GM23248 (cell line): ENCODE results near the gene ZNF483. TPM values are rescaled to one million over a fixed set of nuclear protein-coding genes. Genes with fewer than 3 reads are reported as not detected.

Experiments
- DNase-seq: peaks from one replicate; pipeline ENCODE4 v3.0.0-alpha.2; 2015
- H2AFZ ChIP-seq: fragments of 200-600 bp; sonication (generic); 2 replicates; pipeline ENCODE4 v1.6.1; 2016; ENCODE audit warnings: antibody characterized with exemption
- H3F3A ChIP-seq: fragments of 200-600 bp; sonication (generic); 2 replicates; pipeline ENCODE4 v1.6.1; 2016; ENCODE audit warnings: mild to moderate bottlenecking, antibody characterized with exemption, mixed run types; ENCODE audit not compliant: insufficient read depth
- H3K27ac ChIP-seq: fragments of 200-600 bp; sonication (generic); 2 replicates; pipeline ENCODE4 v1.5.1; 2016; ENCODE audit warnings: mild to moderate bottlenecking
- H3K27me3 ChIP-seq: fragments of 200-600 bp; sonication (generic); replicated peaks from 2 replicates; pipeline ENCODE4 v1.6.1; 2016; ENCODE audit warnings: mild to moderate bottlenecking; ENCODE audit not compliant: insufficient read depth
- H3K36me3 ChIP-seq: fragments of 200-600 bp; sonication (generic); 2 replicates; pipeline ENCODE4 v1.6.1; 2016; ENCODE audit warnings: low read depth, mild to moderate bottlenecking
- H3K4me1 ChIP-seq: fragments of 200-600 bp; sonication (generic); 2 replicates; pipeline ENCODE4 v1.6.1; 2016; ENCODE audit warnings: mild to moderate bottlenecking; ENCODE audit not compliant: insufficient read depth
- H3K4me2 ChIP-seq: fragments of 200-600 bp; sonication (generic); one replicate; pipeline ENCODE4 v1.6.1; 2016; ENCODE audit warnings: mild to moderate bottlenecking; ENCODE audit not compliant: unreplicated experiment
- H3K4me3 ChIP-seq: fragments of 200-600 bp; sonication (generic); 2 replicates; pipeline ENCODE4 v1.5.1; 2016; ENCODE audit warnings: mild to moderate bottlenecking
- H3K79me2 ChIP-seq: fragments of 200-600 bp; sonication (generic); 2 replicates; pipeline ENCODE4 v1.6.1; 2016; ENCODE audit warnings: mild to moderate bottlenecking; ENCODE audit not compliant: insufficient read depth
- H3K9ac ChIP-seq: fragments of 200-600 bp; sonication (generic); 2 replicates; pipeline ENCODE4 v1.6.1; 2016; ENCODE audit warnings: mild to moderate bottlenecking
- H3K9me2 ChIP-seq: fragments of 200-600 bp; sonication (generic); 2 replicates; pipeline ENCODE4 v1.6.1; 2016; ENCODE audit warnings: mixed run types, mild to moderate bottlenecking, moderate library complexity; ENCODE audit not compliant: insufficient read depth
- H3K9me3 ChIP-seq: fragments of 200-600 bp; sonication (generic); one replicate; pipeline ENCODE4 v1.6.1; 2017; ENCODE audit warnings: low read depth
- H4K20me1 ChIP-seq: fragments of 200-600 bp; sonication (generic); 2 replicates; pipeline ENCODE4 v1.6.0; 2016; ENCODE audit not compliant: insufficient read depth
- EZH2 ChIP-seq: fragments of 200-600 bp; sonication (generic); IDR thresholded peaks from 2 replicates; pipeline ENCODE4 v1.6.1; 2018; ENCODE audit warnings: antibody characterized with exemption, mild to moderate bottlenecking; ENCODE audit not compliant: insufficient read depth, poor library complexity, severe bottlenecking
- EZH2phosphoT487 ChIP-seq: fragments of 200-600 bp; sonication (generic); IDR thresholded peaks from 2 replicates; pipeline ENCODE4 v1.6.1; 2018; ENCODE audit warnings: antibody characterized with exemption, moderate library complexity, mild to moderate bottlenecking, low read depth; ENCODE audit not compliant: insufficient read depth
- WGBS, 2 experiments: methylation state at CpG; one replicate each; pipeline ENCODE4 v1.1.6; 2015 to 2017; ENCODE audit warnings: low lambda C conversion rate in 2 of 2, low coverage in 1 of 2; ENCODE audit errors: missing lambda C conversion rate in 2 of 2; 5-methylcytosine and 5-hydroxymethylcytosine counted together
- in situ Hi-C: fragments of 300-500 bp; cut with MboI; formaldehyde crosslinking; loops from 2 replicates; pipeline ENCODE4 v1.15.0; 2020
- polyA plus RNA-seq: library from polyadenylated mRNA; unstranded; fragments of >200 nt; fragmentation: Nextera tagmentation; extraction: Ambion mirVana; gene quantifications from 2 replicates; pipeline ENCODE4 v1.2.1, GENCODE V29; 2016
- total RNA-seq: library from RNA; depleted of rRNA; stranded (reverse); fragments of >200 nt; shearing (Covaris generic); gene quantifications from 2 replicates; pipeline ENCODE4 v1.2.3, GENCODE V29; 2014; rRNA removed

The ZNF483 gene
- 0.25 and 0.32 TPM in 2 replicates for total RNA-seq
- 0.18 and 0.49 TPM in 2 replicates for polyA plus RNA-seq

DNA sequence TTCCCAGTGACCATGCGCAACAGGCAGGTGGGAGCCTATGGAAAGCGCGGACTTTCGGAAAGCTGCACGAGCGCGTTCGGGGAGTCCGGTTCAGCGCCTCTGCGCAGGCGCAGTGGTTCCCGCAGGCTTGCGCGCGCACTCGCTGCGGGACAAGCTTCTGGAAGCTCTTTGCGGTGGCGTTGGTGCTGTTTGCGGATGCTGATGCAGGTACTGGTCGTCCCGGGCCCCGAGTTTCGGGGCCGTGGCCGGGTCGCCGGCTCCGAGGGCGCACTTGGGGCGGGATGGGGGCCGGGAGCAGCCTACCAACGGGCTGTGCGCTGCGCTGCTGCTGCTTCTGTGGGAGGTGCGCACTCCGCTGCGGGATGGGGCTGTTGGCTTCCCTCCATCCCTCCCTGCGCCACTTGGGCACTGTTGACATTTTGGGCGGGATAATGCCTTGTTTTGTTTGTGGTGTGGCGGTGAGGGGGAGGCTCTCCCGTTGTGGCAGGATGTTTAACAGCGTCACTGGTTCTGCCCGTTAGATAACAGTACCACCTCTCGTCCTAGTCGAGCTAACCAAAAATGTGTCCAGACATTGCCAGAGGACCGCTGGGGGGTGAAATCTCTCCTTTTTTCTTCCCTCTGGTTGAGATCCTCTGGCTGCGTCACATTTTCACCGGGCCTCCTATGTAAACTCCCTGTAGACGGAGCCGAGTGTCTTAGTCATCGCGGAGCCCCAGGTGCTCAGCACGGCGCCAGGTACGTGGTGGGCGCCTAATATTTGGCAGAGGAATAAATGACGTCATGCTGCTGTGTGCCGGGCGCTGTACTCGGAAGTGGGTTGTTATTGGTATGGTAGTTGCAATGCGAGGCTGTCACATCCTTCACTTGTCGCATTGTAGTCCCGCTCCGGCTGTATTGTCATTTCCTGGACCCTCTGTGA is at the start of gene ZNF483:
Gene ZNF483 (plus strand): TSS at position 124 of the 922 bp plus-strand sequence. CDS start 2,217 bp downstream, outside the sequence.
- H3K27ac ChIP-seq = no peak within 1 kb of the TSS
- no peaks in the 10 kb centered on the region for H3K27me3 ChIP-seq

DNA sequence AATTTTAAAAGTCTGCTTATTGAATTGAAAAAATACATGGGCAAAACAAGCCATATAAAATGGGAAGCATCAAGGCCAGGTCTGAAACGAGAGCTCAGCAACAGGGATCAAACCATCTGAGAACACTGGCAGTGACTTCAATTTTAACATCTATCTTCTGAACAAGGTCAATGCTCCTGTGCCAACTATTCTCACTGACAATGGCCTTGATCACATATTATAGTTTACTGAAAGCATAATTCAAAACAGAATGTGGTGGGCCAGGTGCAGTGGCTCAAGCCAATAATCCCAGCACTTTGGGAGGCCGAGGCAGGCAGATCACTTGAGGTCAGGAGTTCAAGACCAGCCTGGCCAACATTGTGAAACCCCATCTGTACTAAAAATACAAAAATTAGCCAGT is 49.8 kb upstream of the ZNF483 start:
- Histone ChIP-seq H3K36me3 (no peaks in the 10 kb centered on the region), H3K27ac (no peak overlapping the region), H4K20me1 (peaks cover 18% of the 10 kb centered on the region), H3K9me3 (no peaks in the 10 kb centered on the region), H3K4me1 (peaks cover 6% of the 10 kb centered on the region; the same call in 1 of the 2 replicates), H3K9ac (no peak overlapping the region), H3K4me2 (no peak overlapping the region), H2AFZ (no peak overlapping the region), H3F3A (0 out of 2 replicates have a peak, but pooled peaks cover 3% of the 10 kb centered on the region), H3K9me2 (no peaks in the 10 kb centered on the region), H3K79me2 (peaks cover 100% of the 10 kb centered on the region), H3K27me3 (no peaks in the 10 kb centered on the region), H3K4me3 (no peak overlapping the region)
- in situ Hi-C loops = no loop called here
- TF ChIP-seq EZH2phosphoT487 = no peak
- no peak for TF ChIP-seq EZH2
- 55 to 56% methylated on average over 2 of the region's 2 CpGs for WGBS, 2 experiments
- DNase-seq = no peak

More for the DNA sequence above, at the start of gene ZNF483:
- Histone ChIP-seq H3K36me3 (no peaks in the 10 kb centered on the region), H3K9me2 (no peaks in the 10 kb centered on the region), H3K4me3 (peak within 1 kb of the TSS; percentile 73), H4K20me1 (no peaks in the 10 kb centered on the region), H3K4me2 (peak within 1 kb of the TSS; percentile 94), H3K9me3 (no peaks in the 10 kb centered on the region), H3K79me2 (no peaks in the 10 kb centered on the region), H2AFZ (peak within 1 kb of the TSS; percentile 89), H3F3A (peaks cover 6% of the 10 kb centered on the region), H3K4me1 (no peaks in the 10 kb centered on the region), H3K9ac (peak within 1 kb of the TSS; percentile 59)
- in situ Hi-C loops = no loop called here
- TF ChIP-seq EZH2phosphoT487 (no peak), EZH2 (no peak)
- peak; percentile 78 for DNase-seq
- 3% methylated on average over 57 to 63 of the region's 66 CpGs for WGBS, 2 experiments

DNA sequence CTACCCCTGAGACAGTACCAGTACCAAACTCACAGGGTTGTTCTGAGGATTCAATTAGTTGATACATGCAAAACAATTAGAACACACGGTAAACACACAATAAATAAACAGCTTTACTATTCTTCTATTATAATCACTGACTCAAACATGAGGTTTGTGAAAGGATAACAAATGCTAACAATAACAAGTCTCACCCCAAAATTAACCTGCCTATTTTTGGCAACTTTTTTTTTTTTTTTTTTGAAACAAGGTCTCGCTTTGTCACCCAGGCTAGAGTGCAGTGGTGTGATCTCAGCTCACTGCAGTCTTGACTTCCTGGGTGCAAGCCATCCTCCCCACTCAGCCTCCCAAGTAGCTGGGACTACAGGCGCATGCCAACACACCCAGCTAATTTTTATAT is 47.3 kb upstream of the ZNF483 start:
- no peaks in the 10 kb centered on the region for H3K27me3 ChIP-seq
- TF ChIP-seq EZH2phosphoT487 = no peak
- no peak for TF ChIP-seq EZH2
- in situ Hi-C loops = no loop called here
- no peak overlapping the region for H3K4me2 ChIP-seq
- H3K9me3 ChIP-seq = no peaks in the 10 kb centered on the region
- H3K27ac ChIP-seq = no peak overlapping the region
- DNase-seq = no peak
- 95 to 100% methylated on average over 3 of the region's 3 CpGs for WGBS, 2 experiments
- peaks cover 100% of the 10 kb centered on the region for H3K79me2 ChIP-seq
- H3K36me3 ChIP-seq = no peaks in the 10 kb centered on the region
- peaks cover 25% of the 10 kb centered on the region for H3F3A ChIP-seq
- no peak overlapping the region for H2AFZ ChIP-seq
- peaks cover 14% of the 10 kb centered on the region; the same call in 1 of the 2 replicates for H3K4me1 ChIP-seq
- no peaks in the 10 kb centered on the region for H3K9me2 ChIP-seq
- H3K4me3 ChIP-seq = no peak overlapping the region
- peaks cover 14% of the 10 kb centered on the region for H4K20me1 ChIP-seq
- H3K9ac ChIP-seq = no peak overlapping the region

DNA sequence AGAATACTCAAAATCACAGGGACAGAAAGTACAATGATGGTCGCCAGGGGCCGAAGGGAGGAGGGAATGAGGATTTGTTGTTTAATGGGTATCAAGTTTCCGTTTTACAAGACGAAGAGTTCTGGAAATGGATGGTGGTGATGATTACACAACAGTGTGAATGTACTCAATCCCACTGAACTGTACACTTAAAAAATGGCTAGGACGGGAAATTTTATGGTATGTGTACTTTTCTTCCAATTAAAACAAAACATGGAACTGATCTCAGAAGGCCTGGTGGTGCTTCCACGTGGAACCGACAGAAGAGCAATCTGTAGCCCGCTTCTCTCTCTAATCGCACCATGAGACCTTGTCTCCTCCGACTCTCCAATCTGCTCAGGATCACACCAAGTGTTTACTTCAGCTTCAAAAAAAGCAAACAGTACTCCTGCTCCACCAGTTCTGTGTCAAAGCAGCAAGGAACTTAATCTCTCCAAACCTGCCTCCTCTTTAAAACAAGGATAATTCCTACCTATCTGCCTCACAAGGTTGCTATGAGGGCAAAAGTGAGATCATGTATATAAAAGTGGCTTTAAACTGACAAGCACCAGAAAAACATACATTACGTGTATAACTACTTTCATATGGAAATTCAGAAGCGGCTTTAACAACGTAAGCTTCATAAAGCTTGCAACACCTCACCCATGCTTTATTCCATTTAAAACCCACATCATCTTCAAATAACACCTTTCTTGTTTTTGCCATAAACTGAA is 42.9 kb upstream of the ZNF483 start:
- H3K4me2 ChIP-seq = peak overlapping the region; percentile 98
- no peaks in the 10 kb centered on the region for H3K9me2 ChIP-seq
- DNase-seq = peak; percentile 55
- peak overlapping the region; percentile 95 for H2AFZ ChIP-seq
- 12 to 15% methylated on average over 13 of the region's 13 CpGs for WGBS, 2 experiments
- H3K27me3 ChIP-seq = no peaks in the 10 kb centered on the region
- peak overlapping the region; percentile 99 for H3K9ac ChIP-seq
- H3K79me2 ChIP-seq = peaks cover 60% of the 10 kb centered on the region
- peaks cover 8% of the 10 kb centered on the region; the same call in 1 of the 2 replicates for H3K4me1 ChIP-seq
- in situ Hi-C loops = no loop called here
- H3F3A ChIP-seq = peaks cover 29% of the 10 kb centered on the region
- H4K20me1 ChIP-seq = no peaks in the 10 kb centered on the region; the same call in 1 of the 2 replicates
- no peaks in the 10 kb centered on the region for H3K9me3 ChIP-seq
- TF ChIP-seq EZH2phosphoT487 (no peak), EZH2 (no peak)
- peak overlapping the region; percentile 83 for H3K4me3 ChIP-seq
- H3K36me3 ChIP-seq = no peaks in the 10 kb centered on the region
- H3K27ac ChIP-seq = peak overlapping the region; percentile 96
